Measurements from ENCODE around the gene C19orf81.

DNA sequence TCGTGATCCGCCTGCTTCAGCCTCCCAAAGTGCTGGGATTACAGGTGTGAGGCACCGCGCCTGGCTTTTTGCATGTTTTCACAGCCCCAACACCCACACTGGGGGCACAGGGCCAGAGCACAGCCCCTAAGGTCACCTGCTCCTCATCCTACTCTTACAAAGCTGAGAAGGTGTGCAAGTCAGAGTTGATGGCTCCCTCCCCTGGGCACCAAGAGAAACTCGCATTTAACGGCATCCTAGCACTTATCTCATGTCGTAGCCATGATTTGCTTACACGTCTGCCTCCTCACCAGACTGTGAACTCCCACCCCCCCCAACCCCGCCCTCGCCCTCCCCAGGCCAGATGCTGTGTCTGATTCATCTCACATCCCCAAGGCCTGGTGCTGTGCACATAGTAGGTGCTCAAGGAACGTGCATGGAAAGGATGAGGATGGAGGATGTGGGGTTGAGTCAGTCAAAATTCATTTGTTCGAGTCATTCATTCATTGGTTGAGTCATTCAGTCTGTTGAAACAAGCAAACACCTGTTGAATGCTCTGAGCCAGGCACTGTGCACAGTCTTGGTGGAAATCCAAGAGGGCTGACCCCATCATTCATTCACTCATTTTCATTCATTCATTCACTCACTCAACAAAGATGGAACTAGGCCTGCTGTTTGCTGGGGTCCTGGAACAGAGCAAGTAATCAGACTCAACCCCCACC lies 59.1 kb downstream of the C19orf81 start:
- TF ChIP-seq, protein P1, sequence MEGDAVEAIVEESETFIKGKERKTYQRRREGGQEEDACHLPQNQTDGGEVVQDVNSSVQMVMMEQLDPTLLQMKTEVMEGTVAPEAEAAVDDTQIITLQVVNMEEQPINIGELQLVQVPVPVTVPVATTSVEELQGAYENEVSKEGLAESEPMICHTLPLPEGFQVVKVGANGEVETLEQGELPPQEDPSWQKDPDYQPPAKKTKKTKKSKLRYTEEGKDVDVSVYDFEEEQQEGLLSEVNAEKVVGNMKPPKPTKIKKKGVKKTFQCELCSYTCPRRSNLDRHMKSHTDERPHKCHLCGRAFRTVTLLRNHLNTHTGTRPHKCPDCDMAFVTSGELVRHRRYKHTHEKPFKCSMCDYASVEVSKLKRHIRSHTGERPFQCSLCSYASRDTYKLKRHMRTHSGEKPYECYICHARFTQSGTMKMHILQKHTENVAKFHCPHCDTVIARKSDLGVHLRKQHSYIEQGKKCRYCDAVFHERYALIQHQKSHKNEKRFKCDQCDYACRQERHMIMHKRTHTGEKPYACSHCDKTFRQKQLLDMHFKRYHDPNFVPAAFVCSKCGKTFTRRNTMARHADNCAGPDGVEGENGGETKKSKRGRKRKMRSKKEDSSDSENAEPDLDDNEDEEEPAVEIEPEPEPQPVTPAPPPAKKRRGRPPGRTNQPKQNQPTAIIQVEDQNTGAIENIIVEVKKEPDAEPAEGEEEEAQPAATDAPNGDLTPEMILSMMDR (IDR thresholded peaks at IDR 0.05 in 4 of 5, conservative IDR thresholded peaks at IDR 0.05 in 1 of 5), result no peak
- no peak for TF ChIP-seq POLR2A (IDR thresholded peaks at IDR 0.05)
